Activated CD4-positive, alpha-beta T cell treated with anti-CD3 and anti-CD28 coated beads for 24 hours (primary cell): ENCODE measurements around the gene HMOX1.
"Not testable (repeated sequence)": the region's sequence is repeated elsewhere in the genome, so short reads cannot be mapped to it uniquely, and the experiment has no call there.

ENCODE experiments used
- DNase-seq, 2 donors: peaks; one replicate each; pipeline ENCODE4 v3.0.0-alpha.2; 2020; ENCODE audit warnings: low read depth in 2 of 2

Gene HMOX1

GRCh38 chr22:35434061-35434710, 53.3 kb downstream of the HMOX1 start:
- no peak for DNase-seq

DNA sequence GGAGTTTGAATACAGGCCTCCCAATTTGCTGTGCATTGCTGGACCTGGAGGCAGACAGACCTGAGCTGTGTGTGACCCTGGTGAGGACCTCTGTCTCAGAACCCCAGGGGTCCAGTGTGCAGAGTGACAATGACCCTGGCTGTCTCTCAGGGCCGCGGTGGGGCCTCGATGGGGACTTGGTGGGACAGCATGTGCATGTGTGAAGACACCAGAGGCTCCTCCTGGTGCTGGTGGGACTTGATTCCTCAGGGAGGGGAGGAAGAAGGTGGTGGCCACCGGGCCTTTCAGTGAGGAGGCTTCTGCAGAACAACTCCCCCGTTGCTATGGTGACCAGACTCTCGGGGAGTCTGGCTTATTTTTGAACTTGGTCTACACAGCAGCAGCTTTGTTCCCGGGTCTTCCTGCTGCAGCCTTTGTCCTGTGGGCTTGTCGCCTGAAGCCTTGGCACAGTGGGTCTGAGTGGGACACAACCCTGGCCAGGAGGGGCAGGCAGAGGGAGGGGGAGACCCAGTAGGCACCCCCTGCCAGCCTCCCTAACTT, 54.4 kb downstream of the HMOX1 start:
- no peak for DNase-seq

GRCh38 chr22:35436421-35436820, 55.5 kb downstream of the HMOX1 start:
- no peak for DNase-seq

DNA sequence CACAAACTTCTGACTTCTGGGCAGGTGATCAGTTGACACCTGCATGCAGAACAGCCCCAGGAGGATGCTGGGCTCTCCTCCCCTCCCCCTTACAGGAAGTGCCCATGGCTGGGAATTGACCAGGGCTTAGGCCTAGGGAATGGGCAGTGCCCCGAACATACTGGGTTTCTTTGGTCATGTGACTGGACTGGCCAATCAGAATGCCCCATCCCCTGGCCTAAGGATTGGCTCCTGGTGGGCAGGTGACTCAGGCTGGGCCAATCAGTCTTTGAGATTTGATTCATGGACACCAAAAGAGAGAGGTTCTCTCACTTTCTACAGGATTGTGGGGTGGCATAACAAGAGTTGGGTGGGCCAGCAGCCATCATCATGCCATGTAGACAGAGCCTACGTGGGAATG, 56.2 kb downstream of the HMOX1 start:
- DNase-seq: no peak

DNA sequence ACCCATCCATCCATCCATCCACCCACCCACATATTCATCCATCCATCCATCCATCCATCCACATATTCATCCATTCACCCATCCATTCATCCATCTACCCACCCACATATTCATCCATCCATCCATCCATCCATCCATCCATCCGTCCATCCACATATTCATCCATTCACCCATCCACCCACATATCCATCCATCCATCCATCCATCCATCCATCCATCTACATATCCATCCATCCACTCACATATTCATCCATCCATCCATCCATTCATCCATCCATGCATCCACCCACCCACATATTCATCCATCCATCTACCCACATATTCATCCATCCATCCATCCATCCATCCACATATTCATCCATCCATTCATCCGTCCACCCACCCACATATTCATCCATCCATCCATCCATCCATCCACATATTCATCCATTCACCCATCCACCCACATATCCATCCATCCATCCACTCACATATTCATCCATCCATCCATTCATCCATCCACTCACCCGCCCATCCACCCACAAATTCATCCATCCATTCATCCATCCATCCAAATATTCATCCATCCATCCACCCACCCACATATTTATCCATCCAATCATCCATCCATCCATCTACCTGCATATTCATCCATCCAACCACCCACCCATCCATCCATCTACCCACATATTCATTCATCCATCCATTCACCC, 57.9 kb downstream of the HMOX1 start:
- DNase-seq: not testable (repeated sequence)

GRCh38 chr22:35439365-35439717, 58.4 kb downstream of the HMOX1 start:
- DNase-seq: no peak

DNA sequence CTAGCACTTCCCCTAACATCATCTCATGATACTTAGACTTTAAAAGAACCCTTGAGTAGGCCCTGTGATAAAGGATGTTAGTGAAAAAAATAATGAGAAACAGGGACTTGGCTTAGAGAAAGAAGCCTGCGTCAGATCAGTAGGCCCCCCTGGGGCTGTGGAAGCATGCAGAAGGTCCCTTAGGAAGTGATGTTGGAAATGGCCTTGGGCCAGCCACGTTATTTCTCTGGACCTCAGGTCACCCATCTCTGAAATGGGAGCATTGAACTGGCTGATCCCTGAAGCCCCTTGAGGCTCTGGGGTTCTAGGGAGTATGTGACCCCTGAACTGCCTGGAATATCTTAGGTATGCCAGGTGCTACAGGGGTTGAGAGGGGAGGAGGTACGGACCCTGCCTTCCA, 59.2 kb downstream of the HMOX1 start:
- no peak for DNase-seq

DNA sequence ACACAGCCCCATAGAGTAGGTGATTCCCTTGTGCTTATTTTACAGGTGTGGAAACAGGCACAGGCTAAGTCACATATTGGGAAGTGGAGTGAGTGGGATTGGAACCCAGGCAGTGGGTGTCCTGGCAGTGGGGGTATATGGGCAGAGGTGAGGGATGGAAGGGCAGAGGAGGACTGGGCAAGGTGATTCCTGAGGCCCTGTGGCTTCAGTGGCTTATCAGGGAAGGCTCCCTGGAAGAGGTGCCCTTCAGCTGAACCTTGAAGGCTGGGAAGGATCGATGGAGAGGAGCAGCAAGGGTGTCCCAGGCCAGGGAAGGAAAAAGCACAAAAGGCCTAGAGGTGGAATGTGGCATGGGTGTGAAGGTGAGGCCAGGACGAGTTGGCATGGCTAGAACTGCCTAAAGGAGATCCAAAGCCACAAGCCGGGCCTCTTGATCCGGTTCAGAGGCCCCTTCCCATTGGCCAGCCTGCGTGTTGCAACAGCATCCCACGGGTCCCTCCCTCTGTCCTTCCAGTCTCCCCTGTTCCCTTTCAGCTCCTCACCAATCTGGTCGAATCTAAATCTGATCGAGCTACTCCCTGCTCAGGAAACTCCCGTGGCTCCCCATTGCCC, 60.7 kb downstream of the HMOX1 start:
- DNase-seq: no peak

- no peak for DNase-seq
Measured at GRCh38 chr22:35442471-35442870, 61.6 kb downstream of the HMOX1 start.

DNA sequence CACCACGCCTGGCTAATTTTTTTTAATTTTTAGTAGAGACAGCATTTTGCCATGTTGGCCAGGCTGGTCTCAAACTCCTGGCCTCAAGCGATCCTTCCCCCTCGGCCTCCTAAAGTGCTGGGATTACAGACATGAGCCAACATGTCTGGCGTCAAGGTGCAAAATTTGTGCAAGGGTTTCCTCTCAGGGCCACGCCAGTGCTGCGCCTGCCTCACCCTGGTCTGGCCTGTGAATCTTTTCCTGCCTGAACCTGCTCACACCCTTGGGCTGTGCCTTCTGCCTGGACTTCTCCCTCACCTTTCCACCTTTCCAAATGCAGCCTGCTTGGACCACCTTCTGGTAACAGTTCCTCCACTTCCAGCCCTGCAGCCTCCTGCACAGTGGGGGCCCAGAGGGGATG, 62.4 kb downstream of the HMOX1 start:
- no peak for DNase-seq
